Activated naive CD4-positive, alpha-beta T cell treated with anti-CD3 and anti-CD28 coated beads, Interleukin-2, amount 10 ng/mL, durations not matched to agents 5 hours and 36 hours (primary cell): ENCODE data around the gene ALOX15B. TPM values are rescaled to one million over a fixed set of nuclear protein-coding genes. Genes with fewer than 3 reads are reported as not detected.

Experiments used
- microRNA-seq: library from miRNA; unstranded; fragments of <30 nt; microRNA quantifications from one replicate; pipeline ENCODE4 v1.2.0, GENCODE V29; 2022; ENCODE audit warnings: borderline microRNAs expressed, borderline replicate concordance
- total RNA-seq, 2 experiments: library from RNA; stranded (reverse); gene quantifications; one replicate each; pipeline ENCODE4 v1.2.3, GENCODE V29; 2021

ALOX15B gene, protein sequence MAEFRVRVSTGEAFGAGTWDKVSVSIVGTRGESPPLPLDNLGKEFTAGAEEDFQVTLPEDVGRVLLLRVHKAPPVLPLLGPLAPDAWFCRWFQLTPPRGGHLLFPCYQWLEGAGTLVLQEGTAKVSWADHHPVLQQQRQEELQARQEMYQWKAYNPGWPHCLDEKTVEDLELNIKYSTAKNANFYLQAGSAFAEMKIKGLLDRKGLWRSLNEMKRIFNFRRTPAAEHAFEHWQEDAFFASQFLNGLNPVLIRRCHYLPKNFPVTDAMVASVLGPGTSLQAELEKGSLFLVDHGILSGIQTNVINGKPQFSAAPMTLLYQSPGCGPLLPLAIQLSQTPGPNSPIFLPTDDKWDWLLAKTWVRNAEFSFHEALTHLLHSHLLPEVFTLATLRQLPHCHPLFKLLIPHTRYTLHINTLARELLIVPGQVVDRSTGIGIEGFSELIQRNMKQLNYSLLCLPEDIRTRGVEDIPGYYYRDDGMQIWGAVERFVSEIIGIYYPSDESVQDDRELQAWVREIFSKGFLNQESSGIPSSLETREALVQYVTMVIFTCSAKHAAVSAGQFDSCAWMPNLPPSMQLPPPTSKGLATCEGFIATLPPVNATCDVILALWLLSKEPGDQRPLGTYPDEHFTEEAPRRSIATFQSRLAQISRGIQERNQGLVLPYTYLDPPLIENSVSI
- total RNA-seq: not detected

DNA sequence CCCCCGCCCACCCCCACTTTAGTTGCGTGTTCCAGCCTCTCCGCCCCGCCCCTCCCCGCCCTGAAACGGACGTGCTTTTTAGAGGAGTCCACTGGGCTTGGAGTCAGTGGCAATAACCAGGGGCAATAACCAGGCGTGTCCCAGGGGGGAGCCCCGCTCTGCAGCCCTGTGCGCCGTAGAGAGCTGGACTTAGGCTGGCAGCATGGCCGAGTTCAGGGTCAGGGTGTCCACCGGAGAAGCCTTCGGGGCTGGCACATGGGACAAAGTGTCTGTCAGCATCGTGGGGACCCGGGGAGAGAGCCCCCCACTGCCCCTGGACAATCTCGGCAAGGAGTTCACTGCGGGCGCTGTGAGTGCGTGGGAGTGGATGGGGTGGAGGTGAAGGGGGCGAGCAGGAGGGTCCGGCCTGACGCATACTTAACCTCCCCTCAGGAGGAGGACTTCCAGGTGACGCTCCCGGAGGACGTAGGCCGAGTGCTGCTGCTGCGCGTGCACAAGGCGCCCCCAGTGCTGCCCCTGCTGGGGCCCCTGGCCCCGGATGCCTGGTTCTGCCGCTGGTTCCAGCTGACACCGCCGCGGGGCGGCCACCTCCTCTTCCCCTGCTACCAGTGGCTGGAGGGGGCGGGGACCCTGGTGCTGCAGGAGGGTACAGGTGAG lies at the start of gene ALOX15B:
TSS of gene ALOX15B (plus strand) at position 106 of the 657 bp plus-strand sequence. CDS start at position 203, 97 bp downstream.

DNA sequence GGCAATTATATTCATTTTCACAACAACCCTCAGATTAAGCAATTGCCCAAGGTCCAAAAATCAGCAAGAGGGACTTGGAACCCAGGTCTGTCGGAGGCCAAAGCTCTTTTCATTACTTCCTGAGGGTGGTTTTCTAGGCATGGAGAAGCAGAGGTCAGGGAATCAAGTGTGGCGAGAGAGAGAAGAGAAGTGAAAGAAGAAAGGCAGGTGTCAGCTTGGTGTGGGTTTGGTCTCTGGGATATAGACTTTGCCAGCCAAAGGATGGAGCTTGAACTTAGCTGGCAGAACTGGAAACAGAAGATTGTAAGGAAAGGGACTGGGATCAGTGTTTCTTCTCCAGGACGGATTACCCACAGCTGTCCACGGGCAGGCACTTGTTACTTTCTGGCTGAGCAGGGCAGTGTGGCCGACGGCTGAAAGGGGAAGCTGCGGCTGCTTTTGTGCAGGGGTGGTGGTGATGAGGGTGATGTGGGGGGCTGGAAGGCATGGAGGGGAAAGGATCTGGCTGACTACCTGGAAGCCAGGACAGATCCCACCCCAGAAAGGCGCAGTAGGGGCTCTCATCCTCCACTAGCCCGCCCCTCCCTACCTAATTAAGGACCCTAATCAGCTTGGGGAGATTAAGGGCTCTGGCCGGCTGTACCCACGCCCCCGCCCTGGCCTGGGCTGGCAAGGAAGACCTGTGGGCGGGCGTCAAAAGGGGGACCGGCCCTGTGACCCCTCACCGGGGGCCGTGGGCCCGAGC lies 36.7 kb upstream of the ALOX15B start, which contains the start of gene GUCY2D:
TSS of gene GUCY2D (plus strand) at position 640 of the 745 bp plus-strand sequence. CDS start 433 bp downstream, outside the sequence.

DNA sequence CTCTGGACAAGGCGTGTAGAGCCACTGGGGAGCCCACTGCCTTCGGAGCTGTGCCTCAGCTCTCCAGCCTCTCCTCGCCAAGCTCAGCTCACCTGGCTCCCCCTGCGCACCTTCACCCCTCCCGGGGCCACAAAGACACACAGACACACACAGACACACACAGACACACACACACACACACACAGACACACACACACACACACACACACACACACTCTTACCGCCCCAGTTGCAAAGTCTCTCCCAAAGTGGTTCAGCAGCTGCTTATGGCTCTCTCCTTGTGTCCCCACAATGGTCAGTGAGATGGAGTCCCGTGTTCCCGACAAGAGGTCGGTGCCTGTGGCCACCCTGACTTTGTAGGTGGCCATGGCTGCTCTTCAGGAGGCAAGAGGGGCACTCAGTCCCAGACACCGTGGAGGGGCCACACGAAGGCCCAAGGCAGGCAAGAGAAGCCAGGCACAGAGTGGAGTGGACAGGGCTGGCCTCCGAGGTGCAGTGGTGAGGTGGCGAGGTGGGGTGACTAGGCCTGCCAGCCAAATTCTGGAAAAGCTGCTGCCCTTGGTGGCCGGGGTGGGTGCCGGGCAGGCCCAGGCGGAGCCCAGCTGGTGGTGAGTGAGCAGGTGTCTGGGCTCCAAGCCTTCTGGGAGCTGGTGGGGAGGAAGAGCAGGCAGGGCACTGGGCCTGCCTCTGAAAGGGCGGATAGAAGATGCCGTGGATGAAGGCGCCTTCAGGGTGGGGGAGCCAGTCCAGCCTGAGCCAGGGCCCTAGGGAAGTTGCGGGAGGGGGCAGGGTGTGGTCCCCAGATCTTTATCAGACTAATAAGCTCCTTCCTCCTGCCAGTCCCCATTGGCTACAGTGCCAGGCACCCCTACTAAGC lies 48.5 kb downstream of the ALOX15B start, which contains the start of gene ALOX12B:
TSS of gene ALOX12B (minus strand) at position 642 of the 877 bp plus-strand sequence. CDS start at position 368, 274 bp downstream.

Small RNA genes within 50 kb of the gene (microRNA-seq; reads per million reads assigned to microRNA genes)
- gene MIR4314: not detected

Other genes starting within 250 kb of the ALOX15B start
- gene KDM6B, start 204.8 kb upstream of the ALOX15B start, total RNA-seq: 10 to 100 TPM; 20.5 to 21.6 TPM
- gene TMEM88, start 184.0 kb upstream of the ALOX15B start, total RNA-seq: 1 to 10 TPM in 1 of 2 experiments, under 1 TPM in 1; 0.82 to 1.4 TPM
- gene NAA38, start 181.5 kb upstream of the ALOX15B start, total RNA-seq: 10 to 100 TPM; 54.3 to 54.5 TPM
- 1 to 10 TPM; 6.7 to 7.4 TPM for gene CYB5D1, start 181.1 kb upstream of the ALOX15B start, total RNA-seq
- gene CHD3, start 150.3 kb upstream of the ALOX15B start, total RNA-seq: 100 to 1,000 TPM; 182 to 203 TPM
- 1 to 10 TPM; 5.6 to 7.0 TPM for gene RNF227, start 122.8 kb upstream of the ALOX15B start, total RNA-seq
- 10 to 100 TPM; 11.0 to 11.4 TPM for gene KCNAB3, start 109.2 kb upstream of the ALOX15B start, total RNA-seq
- gene TRAPPC1, start 107.1 kb upstream of the ALOX15B start, total RNA-seq: 100 to 1,000 TPM; 215 to 242 TPM
- gene CNTROB, start 106.9 kb upstream of the ALOX15B start, total RNA-seq: 10 to 100 TPM; 54.9 to 55.2 TPM
- gene GUCY2D, start 36.4 kb upstream of the ALOX15B start, total RNA-seq: not detected
- 1 to 10 TPM in 1 of 2 experiments, under 1 TPM in 1; 0.48 to 1.1 TPM for gene ALOX12B, start 48.7 kb downstream of the ALOX15B start, total RNA-seq
- not detected for gene ALOXE3, start 79.5 kb downstream of the ALOX15B start, total RNA-seq
- 1 to 10 TPM in 1 of 2 experiments, under 1 TPM in 1; 0.28 to 1.0 TPM for gene HES7, start 85.0 kb downstream of the ALOX15B start, total RNA-seq
- 10 to 100 TPM; 38.9 to 42.4 TPM for gene PER1, start 113.3 kb downstream of the ALOX15B start, total RNA-seq
- gene VAMP2, start 123.9 kb downstream of the ALOX15B start, total RNA-seq: 10 to 100 TPM; 82.4 to 86.1 TPM
- 10 to 100 TPM; 35.4 to 36.6 TPM for gene TMEM107, start 137.3 kb downstream of the ALOX15B start, total RNA-seq
- 10 to 100 TPM; 15.0 to 15.5 TPM for gene BORCS6, start 151.1 kb downstream of the ALOX15B start, total RNA-seq
- gene AURKB, start 171.5 kb downstream of the ALOX15B start, total RNA-seq: 100 to 1,000 TPM; 126 to 127 TPM
- gene CTC1, start 209.0 kb downstream of the ALOX15B start, total RNA-seq: 100 to 1,000 TPM; 172 to 175 TPM
- 10 to 100 TPM; 50.8 to 59.6 TPM for gene PFAS, start 210.2 kb downstream of the ALOX15B start, total RNA-seq
- 10 to 100 TPM; 41.5 to 41.6 TPM for gene RANGRF, start 249.6 kb downstream of the ALOX15B start, total RNA-seq